Liver (tissue), 9 donors: ENCODE measurements around the gene PWWP3B. TPM values are rescaled to one million over a fixed set of nuclear protein-coding genes. Genes with fewer than 3 reads are reported as not detected.

Source experiments
- DNase-seq: peaks from one replicate; pipeline ENCODE4 v3.0.0-alpha.2; 2017; ENCODE audit warnings: low spot score
- H3K27ac ChIP-seq, 2 donors: one replicate each; pipeline ENCODE4 v1.7.0; 2013; ENCODE audit warnings: inconsistent platforms in 2 of 2, low read length in 2 of 2, control low read depth in 1 of 2, low read depth in 1 of 2, mild to moderate bottlenecking in 1 of 2
- H3K27me3 ChIP-seq, 4 donors: one replicate each; pipeline versions ENCODE4 v1.6.1 to v1.7.0; 2013; ENCODE audit warnings: low read length in 3 of 4, inconsistent platforms in 1 of 4, mild to moderate bottlenecking in 1 of 4, moderate library complexity in 1 of 4; ENCODE audit not compliant: control insufficient read depth in 4 of 4, insufficient read depth in 4 of 4
- H3K36me3 ChIP-seq, 4 donors: one replicate each; pipeline versions ENCODE4 v1.6.1 to v1.7.0; 2013; ENCODE audit warnings: low read length in 3 of 4, mild to moderate bottlenecking in 3 of 4, low read depth in 1 of 4, moderate library complexity in 1 of 4; ENCODE audit not compliant: control insufficient read depth in 4 of 4, insufficient read depth in 3 of 4
- H3K4me1 ChIP-seq, 4 donors: one replicate each; pipeline versions ENCODE4 v1.6.1 to v1.7.0; 2013; ENCODE audit warnings: low read length in 3 of 4, mild to moderate bottlenecking in 3 of 4, moderate library complexity in 1 of 4; ENCODE audit not compliant: control insufficient read depth in 4 of 4, insufficient read depth in 4 of 4
- H3K4me3 ChIP-seq, 3 donors: one replicate each; pipeline versions ENCODE4 v1.6.1 to v1.7.0; 2013; ENCODE audit warnings: low read length in 3 of 3, control low read depth in 1 of 3, low read depth in 1 of 3, mild to moderate bottlenecking in 1 of 3
- H3K9ac ChIP-seq, 2 donors: one replicate each; pipeline ENCODE4 v1.7.0; 2013; ENCODE audit warnings: low read length in 2 of 2, mild to moderate bottlenecking in 2 of 2, moderate library complexity in 2 of 2, control low read depth in 1 of 2, low read depth in 1 of 2
- H3K9me3 ChIP-seq, 4 donors: one replicate each; pipeline versions ENCODE4 v1.6.1 to v1.7.0; 2013; ENCODE audit warnings: low read length in 3 of 4; ENCODE audit not compliant: control insufficient read depth in 4 of 4
- ATF3 ChIP-seq: IDR thresholded peaks from 2 replicates; pipeline ENCODE4 v1.6.1; 2016; ENCODE audit warnings: antibody characterized with exemption
- EGR1 ChIP-seq, 2 donors: IDR thresholded peaks; 2 replicates each; pipeline ENCODE4 v1.6.1; 2016 to 2018; ENCODE audit warnings: antibody characterized with exemption in 2 of 2, low read depth in 2 of 2
- FOXA1 ChIP-seq: IDR thresholded peaks from 2 replicates; pipeline ENCODE4 v1.6.1; 2016; ENCODE audit warnings: antibody characterized with exemption
- FOXA2 ChIP-seq: IDR thresholded peaks from 2 replicates; pipeline ENCODE4 v1.6.1; 2016; ENCODE audit warnings: antibody characterized with exemption
- GABPA ChIP-seq, 2 donors: IDR thresholded peaks in 1 of 2; conservative IDR thresholded peaks in 1 of 2; 2 replicates each; pipeline ENCODE4 v1.6.1; 2016; ENCODE audit warnings: antibody characterized with exemption in 2 of 2, mild to moderate bottlenecking in 1 of 2, moderate library complexity in 1 of 2
- HNF4A ChIP-seq, 2 donors: conservative IDR thresholded peaks; 2 replicates each; pipeline ENCODE4 v1.6.1; 2016; ENCODE audit warnings: antibody characterized with exemption in 2 of 2, mild to moderate bottlenecking in 2 of 2
- HNF4G ChIP-seq: IDR thresholded peaks from 2 replicates; pipeline ENCODE4 v1.6.1; 2016; ENCODE audit warnings: antibody characterized with exemption
- JUND ChIP-seq, 2 donors: IDR thresholded peaks; 2 replicates each; pipeline ENCODE4 v1.6.1; 2016; ENCODE audit warnings: antibody characterized with exemption in 2 of 2
- MAX ChIP-seq: IDR thresholded peaks from 2 replicates; pipeline ENCODE4 v1.6.1; 2016; ENCODE audit warnings: antibody characterized with exemption
- NR2F2 ChIP-seq: IDR thresholded peaks from 2 replicates; pipeline ENCODE4 v1.6.1; 2016; ENCODE audit warnings: antibody characterized with exemption
- RAD21 ChIP-seq, 2 donors: IDR thresholded peaks; 2 replicates each; pipeline ENCODE4 v1.6.1; 2016; ENCODE audit warnings: antibody characterized with exemption in 2 of 2, mild to moderate bottlenecking in 2 of 2
- RXRA ChIP-seq, 2 donors: IDR thresholded peaks; 2 replicates each; pipeline ENCODE4 v1.6.1; 2017 to 2018; ENCODE audit warnings: antibody characterized with exemption in 2 of 2, mild to moderate bottlenecking in 1 of 2
- SP1 ChIP-seq: IDR thresholded peaks from 2 replicates; pipeline ENCODE4 v1.6.1; 2018; ENCODE audit warnings: antibody characterized with exemption, mild to moderate bottlenecking
- TAF1 ChIP-seq: conservative IDR thresholded peaks from 2 replicates; pipeline ENCODE4 v1.6.1; 2016; ENCODE audit warnings: antibody characterized with exemption, mild to moderate bottlenecking
- YY1 ChIP-seq: IDR thresholded peaks from 2 replicates; pipeline ENCODE4 v1.6.1; 2016; ENCODE audit warnings: antibody characterized with exemption, mild to moderate bottlenecking
- WGBS: extraction: QIAGEN DNeasy Blood & Tissue Kit; methylation state at CpG from one replicate; pipeline ENCODE4 v1.1.7; 2013; 5-methylcytosine and 5-hydroxymethylcytosine counted together
- polyA plus RNA-seq, 2 donors: library from polyadenylated mRNA; stranded (reverse) in 1 of 2; unstranded in 1 of 2; fragments of 200-250 nt in 1 of 2; fragments of >200 nt in 1 of 2; fragmentation: Nextera tagmentation in 1 of 2; extraction: Ambion mirVana in 1 of 2; gene quantifications; one replicate each; pipeline versions ENCODE4 v1.2.1 to v1.2.3, GENCODE V29; 2013 to 2015
- total RNA-seq, 2 donors: library from RNA; depleted of rRNA; stranded (reverse); fragments of >200 nt; gene quantifications; one replicate each; pipeline ENCODE4 v1.2.3, GENCODE V29; 2014
- TF ChIP-seq, protein P1 (sequence below): IDR thresholded peaks from 2 replicates; pipeline ENCODE4 v1.6.1; 2016; ENCODE audit warnings: antibody characterized with exemption
- TF ChIP-seq, protein P2 (sequence below): IDR thresholded peaks from 2 replicates; pipeline ENCODE4 v1.6.1; 2016; ENCODE audit warnings: antibody characterized with exemption, mild to moderate bottlenecking
- TF ChIP-seq, protein P3 (sequence below): fragments of 150-350 bp; IDR thresholded peaks from 2 replicates; pipeline ENCODE4 v1.5.1; 2017; ENCODE audit warnings: improper control_type of control experiment, low read depth, low read length; ENCODE audit not compliant: missing input control
- donor health status: healthy.
- donor health status: healthy.
- donor health status: healthy.
- donor health status: healthy.
- donor health status: healthy.

The PWWP3B gene
- total and polyA plus RNA-seq, 4 donors: 0.36 to 2.2 (median 1.4) TPM

GRCh38 chrX:106144755-106145639, 23.1 kb upstream of the PWWP3B start:
- Histone ChIP-seq H3K4me3 (no peak overlapping the region), H3K27me3 (peaks cover 0 to 3% (median 0%) of the 10 kb centered on the region in 4 donors), H3K4me1 (peaks cover 0 to 3% (median 0%) of the 10 kb centered on the region in 4 donors), H3K9ac (no peak overlapping the region), H3K36me3 (no peaks in the 10 kb centered on the region), H3K27ac (peak overlapping the region in 1 of 2 donors; percentile 25), H3K9me3 (no peaks in the 10 kb centered on the region)
- TF ChIP-seq RXRA (IDR thresholded peaks at IDR 0.05) (peak in 1 of 2 donors; percentile 4), HNF4A (conservative IDR thresholded peaks at IDR 0.05) (peak; percentile 6 to 8)
- TF ChIP-seq, protein P1, sequence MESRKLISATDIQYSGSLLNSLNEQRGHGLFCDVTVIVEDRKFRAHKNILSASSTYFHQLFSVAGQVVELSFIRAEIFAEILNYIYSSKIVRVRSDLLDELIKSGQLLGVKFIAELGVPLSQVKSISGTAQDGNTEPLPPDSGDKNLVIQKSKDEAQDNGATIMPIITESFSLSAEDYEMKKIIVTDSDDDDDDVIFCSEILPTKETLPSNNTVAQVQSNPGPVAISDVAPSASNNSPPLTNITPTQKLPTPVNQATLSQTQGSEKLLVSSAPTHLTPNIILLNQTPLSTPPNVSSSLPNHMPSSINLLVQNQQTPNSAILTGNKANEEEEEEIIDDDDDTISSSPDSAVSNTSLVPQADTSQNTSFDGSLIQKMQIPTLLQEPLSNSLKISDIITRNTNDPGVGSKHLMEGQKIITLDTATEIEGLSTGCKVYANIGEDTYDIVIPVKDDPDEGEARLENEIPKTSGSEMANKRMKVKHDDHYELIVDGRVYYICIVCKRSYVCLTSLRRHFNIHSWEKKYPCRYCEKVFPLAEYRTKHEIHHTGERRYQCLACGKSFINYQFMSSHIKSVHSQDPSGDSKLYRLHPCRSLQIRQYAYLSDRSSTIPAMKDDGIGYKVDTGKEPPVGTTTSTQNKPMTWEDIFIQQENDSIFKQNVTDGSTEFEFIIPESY: no peak
- no peak for DNase-seq
- 62% methylated on average over 5 of the region's 5 CpGs for WGBS

- peak overlapping the region in 1 of 2 donors; percentile 7 for H3K27ac ChIP-seq
- no peaks in the 10 kb centered on the region for H3K27me3 ChIP-seq
- DNase-seq: no peak
- no peaks in the 10 kb centered on the region for H3K36me3 ChIP-seq
- H3K9ac ChIP-seq: no peak overlapping the region
- 64% methylated on average over 2 of the region's 2 CpGs for WGBS
- no peak overlapping the region for H3K4me3 ChIP-seq
- no peaks in the 10 kb centered on the region for H3K9me3 ChIP-seq
- no peaks in the 10 kb centered on the region for H3K4me1 ChIP-seq
- no peak for TF ChIP-seq SP1
- no peak for TF ChIP-seq TAF1
- no peak for TF ChIP-seq HNF4A (conservative IDR thresholded peaks at IDR 0.05)
- no peak for TF ChIP-seq RXRA (IDR thresholded peaks at IDR 0.05)
- TF ChIP-seq ATF3: no peak
- TF ChIP-seq, protein P2, sequence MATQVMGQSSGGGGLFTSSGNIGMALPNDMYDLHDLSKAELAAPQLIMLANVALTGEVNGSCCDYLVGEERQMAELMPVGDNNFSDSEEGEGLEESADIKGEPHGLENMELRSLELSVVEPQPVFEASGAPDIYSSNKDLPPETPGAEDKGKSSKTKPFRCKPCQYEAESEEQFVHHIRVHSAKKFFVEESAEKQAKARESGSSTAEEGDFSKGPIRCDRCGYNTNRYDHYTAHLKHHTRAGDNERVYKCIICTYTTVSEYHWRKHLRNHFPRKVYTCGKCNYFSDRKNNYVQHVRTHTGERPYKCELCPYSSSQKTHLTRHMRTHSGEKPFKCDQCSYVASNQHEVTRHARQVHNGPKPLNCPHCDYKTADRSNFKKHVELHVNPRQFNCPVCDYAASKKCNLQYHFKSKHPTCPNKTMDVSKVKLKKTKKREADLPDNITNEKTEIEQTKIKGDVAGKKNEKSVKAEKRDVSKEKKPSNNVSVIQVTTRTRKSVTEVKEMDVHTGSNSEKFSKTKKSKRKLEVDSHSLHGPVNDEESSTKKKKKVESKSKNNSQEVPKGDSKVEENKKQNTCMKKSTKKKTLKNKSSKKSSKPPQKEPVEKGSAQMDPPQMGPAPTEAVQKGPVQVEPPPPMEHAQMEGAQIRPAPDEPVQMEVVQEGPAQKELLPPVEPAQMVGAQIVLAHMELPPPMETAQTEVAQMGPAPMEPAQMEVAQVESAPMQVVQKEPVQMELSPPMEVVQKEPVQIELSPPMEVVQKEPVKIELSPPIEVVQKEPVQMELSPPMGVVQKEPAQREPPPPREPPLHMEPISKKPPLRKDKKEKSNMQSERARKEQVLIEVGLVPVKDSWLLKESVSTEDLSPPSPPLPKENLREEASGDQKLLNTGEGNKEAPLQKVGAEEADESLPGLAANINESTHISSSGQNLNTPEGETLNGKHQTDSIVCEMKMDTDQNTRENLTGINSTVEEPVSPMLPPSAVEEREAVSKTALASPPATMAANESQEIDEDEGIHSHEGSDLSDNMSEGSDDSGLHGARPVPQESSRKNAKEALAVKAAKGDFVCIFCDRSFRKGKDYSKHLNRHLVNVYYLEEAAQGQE: no peak
- no peak for TF ChIP-seq RAD21 (IDR thresholded peaks at IDR 0.05)
- TF ChIP-seq JUND (IDR thresholded peaks at IDR 0.05): no peak
- TF ChIP-seq EGR1 (IDR thresholded peaks at IDR 0.05; ENCODE audit: low read depth in 2 of 2): no peak
- no peak for TF ChIP-seq GABPA (IDR thresholded peaks at IDR 0.05 in 1 of 2, conservative IDR thresholded peaks at IDR 0.05 in 1 of 2)
- TF ChIP-seq, protein P3, sequence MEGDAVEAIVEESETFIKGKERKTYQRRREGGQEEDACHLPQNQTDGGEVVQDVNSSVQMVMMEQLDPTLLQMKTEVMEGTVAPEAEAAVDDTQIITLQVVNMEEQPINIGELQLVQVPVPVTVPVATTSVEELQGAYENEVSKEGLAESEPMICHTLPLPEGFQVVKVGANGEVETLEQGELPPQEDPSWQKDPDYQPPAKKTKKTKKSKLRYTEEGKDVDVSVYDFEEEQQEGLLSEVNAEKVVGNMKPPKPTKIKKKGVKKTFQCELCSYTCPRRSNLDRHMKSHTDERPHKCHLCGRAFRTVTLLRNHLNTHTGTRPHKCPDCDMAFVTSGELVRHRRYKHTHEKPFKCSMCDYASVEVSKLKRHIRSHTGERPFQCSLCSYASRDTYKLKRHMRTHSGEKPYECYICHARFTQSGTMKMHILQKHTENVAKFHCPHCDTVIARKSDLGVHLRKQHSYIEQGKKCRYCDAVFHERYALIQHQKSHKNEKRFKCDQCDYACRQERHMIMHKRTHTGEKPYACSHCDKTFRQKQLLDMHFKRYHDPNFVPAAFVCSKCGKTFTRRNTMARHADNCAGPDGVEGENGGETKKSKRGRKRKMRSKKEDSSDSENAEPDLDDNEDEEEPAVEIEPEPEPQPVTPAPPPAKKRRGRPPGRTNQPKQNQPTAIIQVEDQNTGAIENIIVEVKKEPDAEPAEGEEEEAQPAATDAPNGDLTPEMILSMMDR: no peak
- TF ChIP-seq, protein P1: no peak
- no peak for TF ChIP-seq HNF4G
- TF ChIP-seq FOXA2: no peak
- TF ChIP-seq FOXA1: no peak
- TF ChIP-seq NR2F2: no peak
- TF ChIP-seq MAX: no peak
- no peak for TF ChIP-seq YY1
These were observed 17.4 kb upstream of the PWWP3B start for GRCh38 chrX:106150701-106151100.
